Measurements from ENCODE around the gene C19orf25.
"Not testable (repeated sequence)": the region's sequence is repeated elsewhere in the genome, so short reads cannot be mapped to it uniquely, and the experiment has no call there.

Gene C19orf25

DNA sequence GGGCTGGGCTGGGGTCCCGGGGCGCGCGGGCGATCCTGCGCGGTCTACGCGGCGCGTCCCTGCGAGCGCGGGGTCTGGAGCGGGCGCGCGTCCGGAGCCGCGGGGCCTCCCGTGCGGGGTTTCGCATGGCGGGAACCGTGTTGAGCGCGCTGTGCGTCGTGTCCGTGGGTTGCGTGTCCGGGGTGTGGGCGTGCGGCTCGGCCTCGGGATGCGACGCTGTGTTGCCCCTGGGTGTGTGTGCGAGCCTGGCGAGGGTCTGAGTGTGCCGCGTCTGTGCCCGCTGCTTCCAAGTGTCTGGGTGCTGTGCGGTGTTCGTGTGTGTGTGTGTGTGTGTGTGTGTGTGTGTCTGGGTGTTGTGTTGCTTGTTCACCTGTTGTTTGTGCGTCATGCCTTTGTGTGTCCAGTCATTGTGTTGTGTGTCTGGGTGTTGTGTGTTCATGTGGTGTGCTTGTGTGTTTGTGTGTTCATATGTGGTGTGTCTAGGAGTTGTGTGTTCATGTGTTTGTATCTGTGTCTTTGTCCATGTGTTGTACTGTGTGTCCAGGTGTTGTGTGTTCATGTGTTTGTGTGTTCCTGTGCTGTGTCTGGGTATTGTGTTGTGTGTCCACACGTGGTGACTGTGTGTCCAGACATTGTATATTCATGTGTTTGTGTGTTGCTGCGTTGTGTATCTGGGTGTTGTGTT lies 45.4 kb upstream of the C19orf25 start:
- DNase-seq (ENCODE audit: extremely low read depth, low read depth), result no peak
- TF ChIP-seq, protein P1, sequence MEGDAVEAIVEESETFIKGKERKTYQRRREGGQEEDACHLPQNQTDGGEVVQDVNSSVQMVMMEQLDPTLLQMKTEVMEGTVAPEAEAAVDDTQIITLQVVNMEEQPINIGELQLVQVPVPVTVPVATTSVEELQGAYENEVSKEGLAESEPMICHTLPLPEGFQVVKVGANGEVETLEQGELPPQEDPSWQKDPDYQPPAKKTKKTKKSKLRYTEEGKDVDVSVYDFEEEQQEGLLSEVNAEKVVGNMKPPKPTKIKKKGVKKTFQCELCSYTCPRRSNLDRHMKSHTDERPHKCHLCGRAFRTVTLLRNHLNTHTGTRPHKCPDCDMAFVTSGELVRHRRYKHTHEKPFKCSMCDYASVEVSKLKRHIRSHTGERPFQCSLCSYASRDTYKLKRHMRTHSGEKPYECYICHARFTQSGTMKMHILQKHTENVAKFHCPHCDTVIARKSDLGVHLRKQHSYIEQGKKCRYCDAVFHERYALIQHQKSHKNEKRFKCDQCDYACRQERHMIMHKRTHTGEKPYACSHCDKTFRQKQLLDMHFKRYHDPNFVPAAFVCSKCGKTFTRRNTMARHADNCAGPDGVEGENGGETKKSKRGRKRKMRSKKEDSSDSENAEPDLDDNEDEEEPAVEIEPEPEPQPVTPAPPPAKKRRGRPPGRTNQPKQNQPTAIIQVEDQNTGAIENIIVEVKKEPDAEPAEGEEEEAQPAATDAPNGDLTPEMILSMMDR (IDR thresholded peaks at IDR 0.05; ENCODE audit: low read depth, low read length), result no peak

DNA sequence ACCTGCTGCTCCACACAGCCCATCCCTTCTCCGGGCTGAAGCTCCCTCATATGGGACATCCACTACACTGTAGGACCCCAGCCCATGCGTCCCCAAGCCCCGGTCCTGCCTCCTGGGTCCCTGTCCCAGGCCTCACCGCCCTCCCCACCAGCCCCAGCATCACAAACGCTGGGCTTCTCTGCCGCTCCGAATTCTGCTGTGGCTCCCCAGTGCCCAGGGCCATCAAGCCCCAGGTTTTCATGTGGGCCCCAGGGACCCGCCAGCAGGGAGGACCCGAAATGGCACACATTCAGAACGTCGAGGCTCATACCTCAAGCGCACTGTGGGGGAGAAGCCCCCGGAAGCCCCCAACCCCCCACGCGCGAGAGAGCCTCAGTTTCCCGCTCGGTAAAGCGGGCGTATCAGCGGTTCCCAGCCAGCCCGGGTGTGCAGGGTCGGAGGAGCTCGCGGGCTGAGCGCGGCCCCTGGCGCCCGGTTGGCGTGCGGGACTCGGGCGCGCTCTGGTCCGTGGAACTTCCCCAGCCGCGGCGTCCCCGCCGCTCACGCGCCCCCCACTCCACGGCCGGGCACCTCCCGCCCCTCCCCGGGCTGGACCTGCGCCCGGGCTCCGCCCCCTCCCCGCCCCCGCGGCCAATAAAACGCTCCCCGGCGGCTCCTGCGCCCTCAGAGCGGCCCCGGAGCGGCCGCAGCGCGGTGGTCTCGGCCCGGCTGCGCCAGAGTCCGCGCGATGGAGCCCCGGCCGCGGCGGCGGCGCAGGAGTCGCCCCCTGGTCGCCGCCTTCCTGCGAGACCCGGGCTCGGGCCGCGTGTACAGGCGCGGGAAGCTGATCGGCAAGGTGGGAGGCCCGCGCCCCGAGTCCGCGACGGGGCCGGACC lies 44.6 kb upstream of the C19orf25 start, which contains the start of gene PLK5:
PLK5 (plus strand) TSS at position 666 of the 875 bp plus-strand sequence. CDS start 2,920 bp downstream, outside the sequence.
- TF ChIP-seq, protein P1 (IDR thresholded peaks at IDR 0.05; ENCODE audit: low read depth, low read length), result no peak
- DNase-seq (ENCODE audit: extremely low read depth, low read depth), result no peak

DNA sequence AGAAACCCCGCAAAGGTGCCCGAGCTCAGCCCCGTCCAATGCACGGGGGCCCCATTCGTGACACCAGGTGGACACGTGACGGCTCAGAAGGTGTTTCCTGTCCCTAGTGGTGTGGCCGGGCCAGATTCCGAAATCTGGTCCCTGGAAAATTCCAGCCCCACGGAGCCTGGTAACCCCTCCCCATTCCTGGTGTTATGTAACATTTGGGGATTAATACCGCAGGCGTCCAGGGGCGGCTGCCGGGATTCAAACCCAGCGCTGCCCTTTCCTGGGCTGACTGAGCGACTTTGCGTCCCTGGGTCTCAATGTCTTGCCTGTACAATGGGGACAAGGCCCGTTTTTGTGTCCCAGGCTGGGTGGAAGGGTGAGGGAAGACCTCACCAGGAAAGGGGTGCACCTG lies 43.8 kb upstream of the C19orf25 start:
- TF ChIP-seq, protein P1 (IDR thresholded peaks at IDR 0.05; ENCODE audit: low read depth, low read length), result no peak
- DNase-seq (ENCODE audit: extremely low read depth, low read depth), result no peak

DNA sequence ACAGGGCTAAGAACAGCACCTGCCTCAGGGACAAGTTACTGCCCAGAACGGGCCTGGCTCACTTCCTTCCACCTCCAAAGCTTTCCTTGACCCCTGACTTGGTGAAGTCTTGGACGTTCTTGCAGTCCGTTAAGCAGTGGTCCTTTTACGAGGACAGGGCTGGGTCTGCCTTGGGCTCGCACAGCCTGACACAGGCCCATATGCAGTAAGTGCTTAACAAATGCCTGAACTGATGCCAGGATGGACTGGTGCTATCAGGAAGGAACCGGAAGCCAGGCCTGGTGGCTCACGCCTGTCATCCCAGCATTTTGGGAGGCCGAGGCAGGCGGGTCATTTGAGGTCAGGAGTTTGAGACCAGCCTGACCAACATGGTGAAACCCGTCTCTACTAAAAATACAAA lies 43.0 kb upstream of the C19orf25 start:
- no peak for DNase-seq (ENCODE audit: extremely low read depth, low read depth)
- TF ChIP-seq, protein P1 (IDR thresholded peaks at IDR 0.05; ENCODE audit: low read depth, low read length), result no peak

DNA sequence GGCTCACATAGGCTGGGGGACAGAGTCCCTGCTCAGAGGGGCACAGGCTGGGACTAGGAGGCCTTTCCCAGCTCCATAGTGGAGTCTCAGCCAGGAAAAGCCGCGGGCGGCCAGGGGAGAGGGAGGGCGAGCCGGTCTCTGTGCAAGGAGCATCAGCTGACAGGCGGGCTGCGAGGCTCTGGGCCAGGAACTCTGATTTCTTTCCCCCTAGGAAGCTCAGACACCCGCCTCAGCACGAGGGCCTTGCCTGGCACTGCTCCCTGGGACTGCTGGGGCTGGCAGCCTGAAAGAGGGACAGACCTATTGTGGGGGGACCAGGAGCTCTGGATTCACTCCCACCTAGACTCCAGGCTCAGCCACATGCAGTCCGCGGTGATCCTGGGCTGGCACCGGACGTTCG lies 42.6 kb upstream of the C19orf25 start:
- TF ChIP-seq, protein P1 (IDR thresholded peaks at IDR 0.05; ENCODE audit: low read depth, low read length), result no peak
- DNase-seq (ENCODE audit: extremely low read depth, low read depth), result no peak

DNA sequence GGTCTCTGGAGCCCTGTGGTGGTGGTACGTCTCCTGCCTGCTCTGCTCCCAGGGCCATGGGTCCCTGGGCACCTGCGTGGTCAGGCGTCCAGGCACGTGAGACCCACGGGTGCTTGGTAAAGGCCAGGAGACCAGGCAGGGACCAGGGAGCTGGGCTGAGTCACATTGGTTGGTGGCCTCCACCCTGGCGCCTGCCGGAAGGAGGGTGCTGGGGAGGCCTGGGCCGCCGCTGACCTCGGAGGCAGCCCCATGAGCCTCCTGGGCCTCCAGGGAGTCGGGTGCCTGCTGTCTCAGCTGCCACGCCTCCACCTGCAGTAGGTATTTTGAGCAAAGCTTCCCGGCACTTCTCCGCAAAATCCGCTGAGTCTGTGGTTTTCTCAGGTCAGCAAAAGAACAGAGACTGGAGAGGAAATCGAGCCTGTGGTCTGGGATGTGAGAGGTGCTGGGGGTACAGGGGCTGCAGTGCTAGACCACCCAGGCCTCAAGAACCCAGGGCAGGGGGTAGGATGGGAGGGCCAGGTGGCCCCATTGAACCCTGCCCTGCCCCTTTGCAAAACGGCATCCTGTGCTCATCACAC lies 41.3 kb upstream of the C19orf25 start:
- TF ChIP-seq, protein P1 (IDR thresholded peaks at IDR 0.05; ENCODE audit: low read depth, low read length), result no peak
- no peak for DNase-seq (ENCODE audit: extremely low read depth, low read depth)

DNA sequence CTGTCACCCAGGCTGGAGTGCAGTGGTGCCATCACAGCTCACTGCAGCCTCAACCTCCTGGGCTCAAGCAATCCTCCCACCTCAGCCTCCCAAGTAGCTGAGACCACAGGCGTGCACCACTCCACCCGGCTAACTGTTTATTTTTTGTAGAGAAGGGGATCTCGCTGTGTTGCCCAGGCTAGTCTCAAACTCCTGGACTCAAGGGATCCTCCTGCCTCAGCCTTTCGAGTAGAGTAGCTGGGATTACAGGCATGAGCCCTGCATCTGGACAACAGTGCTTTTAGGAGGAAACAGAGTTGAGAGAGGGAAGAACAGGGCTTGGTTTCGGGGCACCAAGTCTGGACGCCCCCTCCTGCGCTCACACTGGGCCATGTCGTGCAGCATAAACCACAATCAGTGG lies 40.8 kb upstream of the C19orf25 start:
- DNase-seq (ENCODE audit: extremely low read depth, low read depth), result not testable (repeated sequence)
